SK-N-SH (cell line): ENCODE results near the gene RBBP5. TPM values are rescaled to one million over a fixed set of nuclear protein-coding genes. Genes with fewer than 3 reads are reported as not detected.

Experiments
- CTCF ChIA-PET: fragments of 300-600, 350-600 bp; formaldehyde crosslinking; extraction: SDS; loops from one replicate; lab custom pipeline; 2021; lab: Yijun Ruan, JAX
- POLR2A ChIA-PET: fragments of 350-600 bp; sonication (Branson Sonifier 250); formaldehyde crosslinking; extraction: SDS; loops from one replicate; lab custom pipeline; 2020; ENCODE audit warnings: antibody characterized with exemption, inconsistent platforms; lab: Yijun Ruan, JAX
- DNase-seq: peaks from one replicate; pipeline ENCODE4 v3.0.0; 2012
- H2AFZ ChIP-seq: fragments of 200-600 bp; sonication (generic); 2 replicates; pipeline ENCODE4 v1.8.1; 2016; ENCODE audit warnings: antibody characterized with exemption, mild to moderate bottlenecking, low read depth
- H3F3A ChIP-seq: fragments of 200-600 bp; sonication (generic); replicated peaks from 2 replicates; pipeline ENCODE3; 2016; ENCODE audit warnings: antibody characterized with exemption, mild to moderate bottlenecking; ENCODE audit not compliant: insufficient read depth
- H3K27ac ChIP-seq, 2 experiments: fragments of 200-500 bp in 1 of 2; fragments of 200-600 bp in 1 of 2; sonication (Bioruptor generic) in 1 of 2; sonication (generic), shearing (Covaris generic) in 1 of 2; 2 replicates each; pipeline versions ENCODE4 v1.5.1 to v1.6.1; 2014 to 2016; ENCODE audit warnings: low read depth in 2 of 2, inconsistent platforms in 1 of 2, low read length in 1 of 2, mild to moderate bottlenecking in 1 of 2, mixed read lengths in 1 of 2
- H3K27me3 ChIP-seq: fragments of 200-600 bp; sonication (generic), shearing (Covaris generic); 2 replicates; pipeline ENCODE4 v1.6.1; 2016; ENCODE audit warnings: mixed run types; ENCODE audit not compliant: insufficient read depth
- H3K36me3 ChIP-seq, 2 experiments: fragments of 200-500 bp in 1 of 2; fragments of 200-600 bp in 1 of 2; sonication (Bioruptor generic) in 1 of 2; sonication (generic) in 1 of 2; replicated peaks in 1 of 2; 2 replicates each; pipeline versions ENCODE3 to v1.5.1; 2014 to 2016; ENCODE audit warnings: low read length in 1 of 2, mild to moderate bottlenecking in 1 of 2; ENCODE audit not compliant: insufficient read depth in 2 of 2, control insufficient read depth in 1 of 2
- H3K4me1 ChIP-seq, 2 experiments: fragments of 200-500 bp in 1 of 2; fragments of 200-600 bp in 1 of 2; sonication (Bioruptor generic) in 1 of 2; sonication (generic), shearing (Covaris generic) in 1 of 2; 2 replicates each; pipeline versions ENCODE4 v1.5.1 to v1.6.1; 2014 to 2016; ENCODE audit warnings: low read depth in 1 of 2, low read length in 1 of 2, mixed run types in 1 of 2; ENCODE audit not compliant: insufficient read depth in 2 of 2, control insufficient read depth in 1 of 2
- H3K4me2 ChIP-seq: fragments of 200-600 bp; sonication (generic), shearing (Covaris generic); 2 replicates; pipeline ENCODE4 v1.6.1; 2017; ENCODE audit warnings: mixed run types
- H3K4me3 ChIP-seq, 2 experiments: fragments of 200-500 bp in 1 of 2; fragments of 200-600 bp in 1 of 2; sonication (Bioruptor generic) in 1 of 2; sonication (generic), shearing (Covaris generic) in 1 of 2; 2 replicates each; pipeline versions ENCODE4 v1.5.1 to v1.8.1; 2014 to 2016; ENCODE audit warnings: low read depth in 2 of 2, inconsistent platforms in 1 of 2, low read length in 1 of 2, mild to moderate bottlenecking in 1 of 2, mixed read lengths in 1 of 2, moderate library complexity in 1 of 2
- H3K79me2 ChIP-seq: fragments of 200-600 bp; sonication (generic); 2 replicates; pipeline ENCODE4 v1.8.1; 2017; ENCODE audit warnings: mild to moderate bottlenecking; ENCODE audit not compliant: insufficient read depth
- H3K9ac ChIP-seq: fragments of 200-600 bp; sonication (generic); 2 replicates; pipeline ENCODE4 v1.6.1; 2017; ENCODE audit warnings: mixed run types
- H3K9me2 ChIP-seq: fragments of 200-600 bp; sonication (generic); 2 replicates; pipeline ENCODE4 v1.6.1; 2017; ENCODE audit warnings: mixed run types
- H3K9me3 ChIP-seq: fragments of 200-600 bp; sonication (generic); 2 replicates; pipeline ENCODE4 v1.6.1; 2017; ENCODE audit warnings: mixed run types, mild to moderate bottlenecking, moderate library complexity
- H4K20me1 ChIP-seq: fragments of 200-600 bp; sonication (generic); 2 replicates; pipeline ENCODE4 v1.6.1; 2017; ENCODE audit warnings: mild to moderate bottlenecking, mixed run types; ENCODE audit not compliant: insufficient read depth
- ELF1 ChIP-seq: IDR thresholded peaks from 2 replicates; pipeline ENCODE4 v1.4.0; 2012
- EP300 ChIP-seq, 2 experiments: IDR thresholded peaks; 2 replicates each; pipeline versions ENCODE4 v1.4.0 to v1.6.1; 2012; ENCODE audit warnings: borderline replicate concordance in 1 of 2, low read depth in 1 of 2, low read length in 1 of 2
- EZH2phosphoT487 ChIP-seq: fragments of 200-600 bp; sonication (generic); IDR thresholded peaks from 2 replicates; pipeline ENCODE4 v1.6.1; 2017; ENCODE audit warnings: low read depth, mixed run types, mild to moderate bottlenecking, antibody characterized with exemption, moderate library complexity, borderline replicate concordance
- FOSL2 ChIP-seq: IDR thresholded peaks from 2 replicates; pipeline ENCODE4 v1.4.0; 2012; ENCODE audit warnings: low read depth, mild to moderate bottlenecking, moderate library complexity, borderline replicate concordance
- GATA2 ChIP-seq: sonication (generic); formaldehyde crosslinking; IDR thresholded peaks from 2 replicates; pipeline ENCODE4 v1.5.0; 2020; ENCODE audit warnings: mild to moderate bottlenecking, missing genetic modification reagents
- JUND ChIP-seq: IDR thresholded peaks from 2 replicates; pipeline ENCODE4 v1.4.0; 2012
- MAX ChIP-seq: IDR thresholded peaks from 2 replicates; pipeline ENCODE4 v1.4.0; 2012; ENCODE audit warnings: low read depth
- MEF2A ChIP-seq: IDR thresholded peaks from 2 replicates; pipeline ENCODE4 v1.4.0; 2012; ENCODE audit warnings: low read depth, borderline replicate concordance
- MXI1 ChIP-seq: IDR thresholded peaks from 2 replicates; pipeline ENCODE4 v1.6.1; 2012; ENCODE audit warnings: mild to moderate bottlenecking, low read depth, low read length, improper control_type of control experiment
- NFIC ChIP-seq: IDR thresholded peaks from 2 replicates; pipeline ENCODE4 v1.4.0; 2012; ENCODE audit warnings: borderline replicate concordance
- NRF1 ChIP-seq: IDR thresholded peaks from 2 replicates; pipeline ENCODE4 v1.6.1; 2012; ENCODE audit warnings: low read depth, mild to moderate bottlenecking, low read length
- RAD21 ChIP-seq: IDR thresholded peaks from 2 replicates; pipeline ENCODE4 v1.6.1; 2012; ENCODE audit warnings: mild to moderate bottlenecking, low read length
- RCOR1 ChIP-seq: fragments of 150-350 bp; IDR thresholded peaks from 2 replicates; pipeline ENCODE4 v1.6.1; 2017; ENCODE audit warnings: antibody characterized with exemption, low read length
- RFX5 ChIP-seq: IDR thresholded peaks from 2 replicates; pipeline ENCODE4 v1.6.1; 2012; ENCODE audit warnings: mild to moderate bottlenecking, improper control_type of control experiment, low read length
- SMC3 ChIP-seq: IDR thresholded peaks from 2 replicates; pipeline ENCODE4 v1.6.1; 2012; ENCODE audit warnings: low read depth, low read length, improper control_type of control experiment
- TAF1 ChIP-seq: IDR thresholded peaks from 2 replicates; pipeline ENCODE4 v1.6.1; 2012; ENCODE audit warnings: low read depth, mild to moderate bottlenecking, low read length, moderate library complexity, borderline replicate concordance
- TEAD4 ChIP-seq: IDR thresholded peaks from 2 replicates; pipeline ENCODE4 v1.4.0; 2012; ENCODE audit warnings: mild to moderate bottlenecking, borderline replicate concordance; ENCODE audit not compliant: insufficient read depth
- USF1 ChIP-seq: IDR thresholded peaks from 2 replicates; pipeline ENCODE4 v1.4.0; 2012; ENCODE audit warnings: low read depth, borderline replicate concordance
- ZBTB33 ChIP-seq: IDR thresholded peaks from 2 replicates; pipeline ENCODE4 v1.4.0; 2012; ENCODE audit warnings: low read depth, borderline replicate concordance
- WGBS: methylation state at CpG from one replicate; pipeline ENCODE4 v1.1.6; 2017; ENCODE audit warnings: low lambda C conversion rate; 5-methylcytosine and 5-hydroxymethylcytosine counted together
- polyA plus RNA-seq, 3 experiments: library from polyadenylated mRNA; depleted of rRNA; stranded (reverse); fragments of >200 nt; gene quantifications; 2 replicates each; pipeline ENCODE4 v1.2.3, GENCODE V29; 2012
- TF ChIP-seq, protein P1 (sequence below): IDR thresholded peaks from 2 replicates; pipeline ENCODE4; 2012
- TF ChIP-seq, protein P2 (sequence below): fragments of 150-350 bp; IDR thresholded peaks from 2 replicates; pipeline ENCODE4 v1.6.1; 2017; ENCODE audit warnings: antibody characterized with exemption, low read length, low read depth, borderline replicate concordance

Gene RBBP5
- polyA plus RNA-seq, 1 of the 3 experiments (the other 2 are of a cell fraction), result 5.7 TPM

DNA sequence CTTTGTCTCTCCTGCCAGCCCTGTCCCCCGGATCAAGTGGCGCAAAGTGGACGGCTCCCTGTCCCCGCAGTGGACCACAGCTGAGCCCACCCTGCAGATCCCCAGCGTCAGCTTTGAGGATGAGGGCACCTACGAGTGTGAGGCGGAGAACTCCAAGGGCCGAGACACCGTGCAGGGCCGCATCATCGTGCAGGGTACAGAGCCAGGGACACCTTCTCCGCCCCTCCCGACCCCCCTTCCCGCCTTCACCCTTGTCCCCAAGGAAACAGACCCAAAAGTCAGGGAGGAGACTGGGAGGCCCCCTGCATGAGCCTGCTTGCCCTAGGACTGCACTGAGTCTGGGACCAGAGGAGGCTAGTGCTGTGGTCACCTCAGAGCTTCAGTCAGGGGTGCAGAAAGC is 60.6 kb downstream of the RBBP5 start:
- no peak overlapping the region for H3K9ac ChIP-seq
- H3K4me3 ChIP-seq, result no peak overlapping the region; a peak in 1 of 4 replicates
- WGBS, result 20% methylated on average over 1 of the region's 14 CpGs
- TF ChIP-seq NFIC, result no peak
- no peak for TF ChIP-seq RAD21
- TF ChIP-seq MEF2A, result no peak
- TF ChIP-seq TAF1, result no peak
- TF ChIP-seq, protein P1, sequence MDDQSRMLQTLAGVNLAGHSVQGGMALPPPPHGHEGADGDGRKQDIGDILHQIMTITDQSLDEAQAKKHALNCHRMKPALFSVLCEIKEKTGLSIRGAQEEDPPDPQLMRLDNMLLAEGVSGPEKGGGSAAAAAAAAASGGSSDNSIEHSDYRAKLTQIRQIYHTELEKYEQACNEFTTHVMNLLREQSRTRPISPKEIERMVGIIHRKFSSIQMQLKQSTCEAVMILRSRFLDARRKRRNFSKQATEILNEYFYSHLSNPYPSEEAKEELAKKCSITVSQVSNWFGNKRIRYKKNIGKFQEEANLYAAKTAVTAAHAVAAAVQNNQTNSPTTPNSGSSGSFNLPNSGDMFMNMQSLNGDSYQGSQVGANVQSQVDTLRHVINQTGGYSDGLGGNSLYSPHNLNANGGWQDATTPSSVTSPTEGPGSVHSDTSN, result no peak
- TF ChIP-seq NRF1, result no peak
- no peak for TF ChIP-seq MAX
- no peak for TF ChIP-seq EP300 (IDR thresholded peaks at IDR 0.05; ENCODE audit: borderline replicate concordance in 1 of 2, low read depth in 1 of 2, low read length in 1 of 2)
- TF ChIP-seq GATA2 (CRISPR knock-in tag), result no peak
- TF ChIP-seq MXI1, result no peak
- TF ChIP-seq USF1, result no peak
- TF ChIP-seq SMC3, result no peak
- no peak for TF ChIP-seq RFX5
- no peaks in the 10 kb centered on the region for H3K9me3 ChIP-seq
- H4K20me1 ChIP-seq, result no peaks in the 10 kb centered on the region
- POLR2A ChIA-PET, result interaction anchor here (1.1 kb wide), 2 partner anchors 72 to 88 kb away, joined by 3 to 7 read pairs; no protein-coding TSS in a partner anchor
- no peaks in the 10 kb centered on the region for H3K27me3 ChIP-seq
- H3K4me1 ChIP-seq, result peaks cover 0 to 5% of the 10 kb centered on the region in 2 experiments; a peak in 1 of 4 replicates
- no peaks in the 10 kb centered on the region for H3K9me2 ChIP-seq
- DNase-seq, result no peak
- H3F3A ChIP-seq, result no peaks in the 10 kb centered on the region
- CTCF ChIA-PET, result interaction anchor here (0.6 to 18.8 kb wide), 61 partner anchors 9 to 376 kb away, joined by 3 to 756 read pairs (median 6); partner anchors contain the start of genes CNTN2, RBBP5 and TMEM81
- H2AFZ ChIP-seq, result no peak overlapping the region
- no peaks in the 10 kb centered on the region for H3K36me3 ChIP-seq
- no peaks in the 10 kb centered on the region for H3K79me2 ChIP-seq
- no peak overlapping the region for H3K27ac ChIP-seq
- H3K4me2 ChIP-seq, result no peak overlapping the region

DNA sequence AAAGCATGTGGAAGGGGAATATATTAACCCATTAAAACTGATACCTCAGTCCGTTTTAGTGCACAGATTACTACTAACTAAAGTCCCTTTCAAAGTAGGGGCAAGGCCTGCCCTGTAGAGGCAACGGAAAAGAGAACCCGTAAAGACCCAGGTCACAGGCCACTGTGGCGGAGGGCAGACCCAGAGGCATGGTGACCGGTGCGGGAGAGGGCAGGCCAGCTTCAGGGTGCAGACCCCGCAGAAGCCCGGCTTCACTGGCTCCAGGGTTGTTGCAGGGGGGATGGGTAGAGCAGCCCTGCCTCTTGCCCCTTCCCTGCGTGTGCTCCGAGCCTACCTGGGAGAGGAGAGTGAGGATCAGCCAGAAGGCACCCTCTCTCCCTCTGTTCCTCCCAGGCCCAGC is 61.0 kb downstream of the RBBP5 start:
- H3K27ac ChIP-seq, result no peak overlapping the region
- no peak for DNase-seq
- ChIA-PET CTCF (interaction anchor here (0.6 to 18.8 kb wide), 35 partner anchors 9 to 308 kb away, joined by 3 to 756 read pairs (median 14); partner anchors contain the start of genes CNTN2, RBBP5 and TMEM81), POLR2A (no interaction called here)
- H3K4me1 ChIP-seq, result peaks cover 0 to 5% of the 10 kb centered on the region in 2 experiments; a peak in 1 of 4 replicates
- H3K4me2 ChIP-seq, result no peak overlapping the region
- WGBS, result 74% methylated on average over 6 of the region's 10 CpGs
- no peaks in the 10 kb centered on the region for H3K79me2 ChIP-seq
- H3K9ac ChIP-seq, result no peak overlapping the region
- no peaks in the 10 kb centered on the region for H3K36me3 ChIP-seq
- H3F3A ChIP-seq, result no peaks in the 10 kb centered on the region
- H3K27me3 ChIP-seq, result no peaks in the 10 kb centered on the region
- H3K9me2 ChIP-seq, result no peaks in the 10 kb centered on the region
- no peaks in the 10 kb centered on the region for H3K9me3 ChIP-seq
- H4K20me1 ChIP-seq, result no peaks in the 10 kb centered on the region
- H3K4me3 ChIP-seq, result no peak overlapping the region
- no peak overlapping the region for H2AFZ ChIP-seq
- TF ChIP-seq, protein P1, result no peak
- TF ChIP-seq JUND, result no peak
- TF ChIP-seq ZBTB33, result no peak
- TF ChIP-seq USF1, result no peak
- TF ChIP-seq TEAD4, result no peak
- TF ChIP-seq SMC3, result no peak
- TF ChIP-seq FOSL2, result no peak
- no peak for TF ChIP-seq EZH2phosphoT487
- no peak for TF ChIP-seq NFIC
- TF ChIP-seq, protein P2, sequence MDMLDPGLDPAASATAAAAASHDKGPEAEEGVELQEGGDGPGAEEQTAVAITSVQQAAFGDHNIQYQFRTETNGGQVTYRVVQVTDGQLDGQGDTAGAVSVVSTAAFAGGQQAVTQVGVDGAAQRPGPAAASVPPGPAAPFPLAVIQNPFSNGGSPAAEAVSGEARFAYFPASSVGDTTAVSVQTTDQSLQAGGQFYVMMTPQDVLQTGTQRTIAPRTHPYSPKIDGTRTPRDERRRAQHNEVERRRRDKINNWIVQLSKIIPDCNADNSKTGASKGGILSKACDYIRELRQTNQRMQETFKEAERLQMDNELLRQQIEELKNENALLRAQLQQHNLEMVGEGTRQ, result no peak
- TF ChIP-seq RCOR1, result no peak
- no peak for TF ChIP-seq ELF1
